ENCODE data around the gene TM6SF1.

DNA sequence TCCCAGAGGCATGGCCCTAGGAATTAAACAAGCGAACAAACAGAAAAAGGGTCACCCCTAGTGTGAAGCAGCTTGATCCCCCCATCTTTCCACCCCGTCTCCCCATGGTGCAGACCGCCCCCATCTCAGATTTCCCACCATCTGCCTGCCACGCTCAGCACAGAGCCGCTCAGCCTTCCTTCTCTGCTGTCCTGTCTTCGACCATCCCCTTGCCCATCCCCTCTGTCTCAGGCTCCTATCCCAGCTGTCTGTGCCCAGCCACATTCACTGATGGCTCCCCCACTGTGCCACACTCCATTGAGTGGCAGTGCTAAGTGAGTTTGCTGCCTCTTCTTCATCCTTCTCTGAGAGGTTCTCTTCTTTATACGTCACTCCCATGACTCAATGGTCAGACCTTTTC is 28.7 kb upstream of the TM6SF1 start:
- TF ChIP-seq, protein P1, sequence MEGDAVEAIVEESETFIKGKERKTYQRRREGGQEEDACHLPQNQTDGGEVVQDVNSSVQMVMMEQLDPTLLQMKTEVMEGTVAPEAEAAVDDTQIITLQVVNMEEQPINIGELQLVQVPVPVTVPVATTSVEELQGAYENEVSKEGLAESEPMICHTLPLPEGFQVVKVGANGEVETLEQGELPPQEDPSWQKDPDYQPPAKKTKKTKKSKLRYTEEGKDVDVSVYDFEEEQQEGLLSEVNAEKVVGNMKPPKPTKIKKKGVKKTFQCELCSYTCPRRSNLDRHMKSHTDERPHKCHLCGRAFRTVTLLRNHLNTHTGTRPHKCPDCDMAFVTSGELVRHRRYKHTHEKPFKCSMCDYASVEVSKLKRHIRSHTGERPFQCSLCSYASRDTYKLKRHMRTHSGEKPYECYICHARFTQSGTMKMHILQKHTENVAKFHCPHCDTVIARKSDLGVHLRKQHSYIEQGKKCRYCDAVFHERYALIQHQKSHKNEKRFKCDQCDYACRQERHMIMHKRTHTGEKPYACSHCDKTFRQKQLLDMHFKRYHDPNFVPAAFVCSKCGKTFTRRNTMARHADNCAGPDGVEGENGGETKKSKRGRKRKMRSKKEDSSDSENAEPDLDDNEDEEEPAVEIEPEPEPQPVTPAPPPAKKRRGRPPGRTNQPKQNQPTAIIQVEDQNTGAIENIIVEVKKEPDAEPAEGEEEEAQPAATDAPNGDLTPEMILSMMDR (IDR thresholded peaks at IDR 0.05; ENCODE audit: low read depth, low read length): no peak
- TF ChIP-seq EZH2phosphoT487 (IDR thresholded peaks at IDR 0.05; ENCODE audit: low read depth): no peak

All from OCI-LY3 (cell line).